Limb (tissue), 2 donors: ENCODE results near the gene ERAL1.
"Not testable (repeated sequence)": the region's sequence is repeated elsewhere in the genome, so short reads cannot be mapped to it uniquely, and the experiment has no call there.

ENCODE experiments used
- DNase-seq, 2 donors: peaks; one replicate each; pipeline ENCODE4 v3.0.0-alpha.2; 2016; ENCODE audit errors: extremely low spot score in 2 of 2

ERAL1 gene

DNA sequence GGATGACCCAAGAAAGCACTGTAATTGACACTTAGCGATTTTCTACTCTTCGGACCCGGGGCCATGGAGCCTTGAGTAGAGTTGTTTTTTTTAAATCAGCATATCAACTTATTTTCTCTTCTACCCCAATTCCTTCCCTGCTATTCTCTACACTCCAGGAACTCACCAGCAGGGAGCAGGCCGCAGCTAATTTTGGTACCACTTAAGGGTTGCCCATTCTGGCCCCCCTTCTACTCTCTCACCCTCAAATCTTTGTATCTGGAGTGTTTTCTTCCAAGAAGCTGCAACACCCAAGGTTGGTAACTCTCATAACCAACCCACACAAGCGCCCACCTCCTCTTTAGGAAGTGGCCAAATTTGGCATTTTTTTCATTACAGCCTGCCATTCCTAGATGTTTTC lies 5.5 kb upstream of the ERAL1 start:
- DNase-seq, result no peak

GRCh38 chr17:28853295-28853694 lies 1.5 kb upstream of the ERAL1 start:
- DNase-seq, result no peak

DNA sequence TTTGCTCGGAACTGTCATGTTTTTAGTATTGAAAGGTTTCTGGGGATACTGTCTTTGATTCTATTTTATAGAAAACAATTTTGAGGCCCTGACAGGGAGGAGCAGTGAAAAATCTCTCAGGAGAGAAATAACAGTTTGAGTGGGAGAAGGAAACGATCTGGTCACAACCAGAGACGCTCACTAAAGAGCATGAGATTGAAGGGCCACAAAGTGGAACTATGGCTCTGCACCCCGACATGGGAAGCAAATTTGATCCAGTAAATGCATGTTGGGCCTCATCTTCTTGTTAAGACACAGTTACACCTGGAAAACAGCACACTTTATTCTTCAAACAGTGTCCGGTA lies 492 bp downstream of the ERAL1 start:
- no peak for DNase-seq

- DNase-seq, result no peak
Observed at GRCh38 chr17:28856028-28856574, 1.3 kb downstream of the ERAL1 start.

- DNase-seq, result no peak
Observed at GRCh38 chr17:28857905-28858800, 3.3 kb downstream of the ERAL1 start.

- no peak for DNase-seq
Observed at GRCh38 chr17:28858801-28859355, 4.1 kb downstream of the ERAL1 start.

DNA sequence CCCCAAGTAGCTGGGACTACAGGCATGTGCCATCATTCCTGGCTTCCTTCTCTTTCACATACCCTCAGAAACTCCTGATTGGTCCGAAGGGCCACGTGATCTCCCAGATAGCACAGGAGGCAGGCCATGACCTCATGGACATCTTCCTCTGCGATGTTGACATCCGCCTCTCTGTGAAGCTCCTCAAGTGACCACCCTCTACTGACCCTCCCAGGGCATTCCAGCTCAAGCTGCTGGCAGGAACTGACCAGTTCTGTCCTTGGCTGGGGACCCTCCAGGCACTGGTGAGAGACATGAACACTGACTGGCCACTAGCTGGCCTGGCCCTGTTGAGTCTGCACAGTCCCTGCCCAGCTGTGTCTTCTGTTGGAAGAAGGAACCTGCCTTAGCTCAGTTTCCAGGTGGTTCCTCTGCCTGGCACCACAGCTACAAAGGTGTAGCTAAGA lies 5.6 kb downstream of the ERAL1 start:
- no peak for DNase-seq

DNA sequence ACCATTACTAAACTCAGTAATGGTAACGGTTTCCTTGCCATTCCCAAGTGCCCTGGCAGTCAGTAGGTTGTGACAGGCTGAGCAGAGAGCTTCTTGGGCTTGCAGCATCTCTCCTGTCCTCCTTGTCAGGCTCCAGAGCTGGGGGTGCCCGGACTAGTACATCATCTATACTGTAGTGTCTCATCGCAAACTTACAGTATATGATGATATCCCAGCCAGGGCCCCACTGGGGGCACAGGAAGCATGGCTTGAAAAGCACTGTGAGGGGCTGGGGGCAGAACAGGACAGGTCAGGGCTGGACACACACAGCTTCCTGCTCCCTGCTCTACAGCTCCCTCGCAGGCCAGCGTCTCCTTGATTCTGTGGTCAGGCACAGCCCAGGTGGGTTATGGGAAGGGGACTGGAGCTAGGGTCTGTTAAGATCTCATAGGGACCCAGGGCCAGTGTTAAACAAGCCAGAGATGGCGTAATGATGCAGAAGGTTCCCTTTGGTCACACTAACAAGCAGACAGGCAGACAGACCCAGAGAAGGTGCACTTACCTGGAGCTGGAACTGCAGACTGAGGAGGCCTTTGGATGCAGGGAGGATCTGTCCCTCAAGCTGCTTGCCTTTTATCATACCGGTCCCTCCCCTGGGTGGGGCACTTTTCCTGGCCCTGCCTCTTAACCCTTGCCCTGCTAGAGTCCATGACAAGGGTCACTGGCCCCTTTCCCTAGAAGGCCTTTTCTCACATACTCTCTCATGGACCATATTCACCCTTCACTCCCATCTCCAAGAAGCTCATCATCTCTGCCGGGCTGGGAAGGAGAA lies 6.8 kb downstream of the ERAL1 start:
- DNase-seq, result no peak

- no peak for DNase-seq
Observed at GRCh38 chr17:28862561-28862960, 7.7 kb downstream of the ERAL1 start.

DNA sequence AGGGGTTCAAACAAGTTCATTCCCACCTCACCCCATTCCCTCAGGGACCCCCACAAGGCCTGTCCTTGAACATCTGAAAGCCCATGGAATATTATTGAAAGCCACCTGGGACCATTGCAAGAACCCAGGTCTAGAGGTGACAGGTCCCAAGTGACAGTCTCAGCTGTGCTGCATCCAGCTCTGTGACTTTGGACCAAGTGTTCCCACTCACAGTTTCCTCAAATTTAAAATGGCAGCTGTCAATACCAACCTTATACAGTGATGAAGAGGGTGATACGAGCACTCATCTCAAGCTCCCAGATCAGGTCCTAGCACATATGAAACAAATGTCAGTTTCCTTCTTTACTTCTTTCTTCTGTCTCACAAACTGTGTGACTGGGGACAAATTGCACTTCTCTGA lies 9.1 kb downstream of the ERAL1 start:
- DNase-seq, result no peak

GRCh38 chr17:28864991-28865849 lies 10.4 kb downstream of the ERAL1 start:
- DNase-seq, result no peak

DNA sequence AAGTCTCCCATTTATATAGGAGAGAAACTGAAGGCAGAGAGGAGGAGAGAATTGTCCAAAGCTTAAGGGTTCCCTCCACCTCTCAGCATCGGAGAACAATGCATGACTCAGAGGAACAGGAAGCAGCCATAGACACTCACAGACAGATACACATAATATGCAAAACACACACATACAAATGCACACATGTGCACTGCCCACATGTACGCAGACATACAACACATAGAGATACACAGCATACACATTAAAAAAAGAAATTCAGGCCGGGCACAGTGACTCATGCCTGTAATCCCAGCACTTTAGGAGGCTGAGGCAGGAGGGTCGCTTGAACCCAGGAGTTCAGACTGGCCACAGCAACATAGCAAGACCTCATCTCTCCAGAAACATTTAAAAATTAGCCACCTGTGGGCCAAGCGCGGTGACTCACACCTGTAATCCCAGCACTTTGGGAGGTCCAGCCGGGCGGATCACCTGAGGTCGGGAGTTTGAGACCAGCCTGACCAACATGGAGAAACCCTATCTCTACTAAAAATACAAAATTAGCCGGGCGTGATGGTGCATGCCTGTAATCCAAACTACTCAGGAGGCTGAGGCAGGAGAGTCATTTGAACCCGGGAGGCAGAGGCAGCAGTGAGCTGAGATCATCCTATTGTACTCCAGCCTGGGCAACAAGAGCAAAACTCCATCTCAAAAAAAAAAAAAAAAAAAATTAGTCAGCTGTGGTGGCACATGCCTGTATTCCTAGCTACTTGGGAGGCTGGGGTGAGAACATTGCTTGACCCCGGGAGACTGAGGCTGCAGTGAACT lies 11.3 kb downstream of the ERAL1 start:
- DNase-seq, result no peak

- no peak for DNase-seq
Observed at GRCh38 chr17:28867276-28867675, 12.5 kb downstream of the ERAL1 start.

- no peak for DNase-seq
Observed at GRCh38 chr17:28871056-28871579, 16.3 kb downstream of the ERAL1 start.

DNA sequence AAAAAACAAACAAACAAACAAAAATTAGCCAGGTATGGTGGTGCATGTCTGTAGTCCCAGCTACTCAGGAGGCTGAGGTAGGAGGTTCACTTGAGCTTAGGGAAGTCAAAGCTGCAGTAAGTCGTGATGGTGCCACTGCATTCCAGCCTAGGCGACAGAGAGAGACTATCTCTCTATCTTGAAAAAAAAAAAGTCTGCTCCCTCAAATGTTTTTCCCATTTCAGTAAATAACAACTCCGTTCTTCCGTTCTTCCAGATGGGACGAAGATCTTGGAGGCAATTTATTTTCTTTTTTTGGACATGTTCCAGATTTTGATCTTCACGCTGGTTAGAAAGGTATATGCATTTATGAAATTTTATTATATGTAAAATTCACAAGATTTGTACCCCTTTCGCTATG lies 19.0 kb downstream of the ERAL1 start:
- no peak for DNase-seq

- no peak for DNase-seq
Observed at GRCh38 chr17:28874750-28875149, 19.9 kb downstream of the ERAL1 start.

DNA sequence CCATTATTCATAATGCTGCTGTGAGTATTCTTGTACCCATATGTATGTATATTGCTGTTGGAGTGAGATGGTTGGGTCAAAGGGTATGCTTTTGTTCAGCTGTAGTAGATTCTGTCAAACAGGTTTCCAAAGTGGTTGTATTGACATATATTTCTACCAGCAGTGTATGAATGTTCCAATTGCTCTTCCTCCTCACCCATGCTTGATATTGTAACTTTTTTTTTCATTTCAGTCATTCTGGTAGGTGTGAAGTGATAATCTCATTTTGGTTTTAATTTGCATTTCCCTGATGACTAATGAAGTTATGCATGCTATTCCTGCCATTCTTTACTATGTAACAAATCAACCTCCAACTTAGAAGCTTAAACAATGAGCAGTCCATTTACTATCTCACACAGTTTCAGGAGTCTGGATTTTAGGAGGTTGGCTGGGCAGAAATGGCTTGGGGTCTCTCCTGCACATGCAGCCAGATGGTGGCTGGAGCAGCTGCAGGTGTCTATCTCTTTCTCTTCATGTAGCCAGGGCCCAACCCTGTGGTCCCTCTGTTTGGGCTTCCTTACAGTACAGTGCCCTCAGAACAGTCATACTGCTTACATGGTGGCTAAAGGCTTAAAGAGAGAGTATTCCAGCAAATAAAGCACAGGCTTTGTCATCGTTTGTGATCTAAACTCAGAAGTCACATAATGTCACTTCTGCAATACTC lies 21.2 kb downstream of the ERAL1 start:
- no peak for DNase-seq

DNA sequence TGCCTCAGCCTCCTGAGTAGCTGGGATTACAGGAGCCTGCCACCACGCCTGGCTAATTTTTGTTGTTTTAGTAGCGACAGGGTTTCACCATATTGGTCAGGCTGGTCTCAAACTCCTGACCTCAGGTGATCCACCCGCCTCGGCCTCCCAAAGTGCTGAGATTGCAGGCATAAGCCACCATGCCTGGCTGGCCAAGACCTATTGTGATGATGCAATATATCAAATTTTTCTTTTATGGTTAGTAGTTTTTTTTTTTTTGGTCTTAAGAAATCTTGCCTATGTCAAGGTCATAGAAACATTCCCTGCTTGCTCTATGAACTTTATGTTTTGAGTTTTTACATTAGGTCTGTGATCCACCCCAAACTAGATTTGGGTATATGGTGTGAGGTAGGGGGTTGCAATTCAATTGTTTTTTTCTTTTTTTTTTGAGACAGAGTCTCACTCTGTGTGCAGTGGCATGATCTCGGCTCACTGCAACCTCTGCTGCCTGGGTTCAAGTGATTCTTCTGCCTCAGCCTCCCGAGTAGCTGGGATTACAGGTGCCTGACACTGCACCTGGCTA lies 22.4 kb downstream of the ERAL1 start:
- not testable (repeated sequence) for DNase-seq
